SH-SY5Y (cell line): Measurements from ENCODE around the gene GHR.

Experiments used
- GATA2 ChIP-seq: IDR thresholded peaks from 2 replicates; pipeline ENCODE4 v1.6.1; 2011; ENCODE audit warnings: mild to moderate bottlenecking, low read depth, low read length
- GATA3 ChIP-seq: IDR thresholded peaks from 2 replicates; pipeline ENCODE4 v1.6.1; 2011; ENCODE audit warnings: low read depth, mild to moderate bottlenecking, low read length, moderate library complexity

Gene GHR

GRCh38 chr5:42491699-42492098, 68.5 kb downstream of the GHR start:
- no peak for TF ChIP-seq GATA3
- no peak for TF ChIP-seq GATA2

- TF ChIP-seq GATA2 (no peak), GATA3 (no peak)
Measured at GRCh38 chr5:42492974-42493373, 69.7 kb downstream of the GHR start.

- TF ChIP-seq GATA3 (no peak), GATA2 (no peak)
Measured at GRCh38 chr5:42494414-42494813, 71.2 kb downstream of the GHR start.

- no peak for TF ChIP-seq GATA2
- TF ChIP-seq GATA3 = no peak
Measured at GRCh38 chr5:42495914-42496313, 72.7 kb downstream of the GHR start.

- no peak for TF ChIP-seq GATA2
Measured at GRCh38 chr5:42496397-42497156, 73.3 kb downstream of the GHR start.

- TF ChIP-seq GATA3 (no peak), GATA2 (no peak)
Measured at GRCh38 chr5:42498000-42498399, 74.8 kb downstream of the GHR start.

GRCh38 chr5:42499016-42499415, 75.8 kb downstream of the GHR start:
- TF ChIP-seq GATA3 = no peak
- no peak for TF ChIP-seq GATA2

GRCh38 chr5:42500003-42500599, 76.9 kb downstream of the GHR start:
- TF ChIP-seq GATA2 (no peak), GATA3 (no peak)

GRCh38 chr5:42502613-42503470, 79.6 kb downstream of the GHR start:
- TF ChIP-seq GATA3 (no peak), GATA2 (no peak)

- TF ChIP-seq GATA3 (no peak), GATA2 (no peak)
Measured at GRCh38 chr5:42506662-42507061, 83.4 kb downstream of the GHR start.

- TF ChIP-seq GATA2 (no peak), GATA3 (no peak)
Measured at GRCh38 chr5:42507451-42508097, 84.3 kb downstream of the GHR start.

- TF ChIP-seq GATA3 (no peak), GATA2 (no peak)
Measured at GRCh38 chr5:42513246-42513645, 90.0 kb downstream of the GHR start.

GRCh38 chr5:42514754-42515153, 91.5 kb downstream of the GHR start:
- no peak for TF ChIP-seq GATA3

- TF ChIP-seq GATA2 (no peak), GATA3 (no peak)
Measured at GRCh38 chr5:42515504-42515903, 92.3 kb downstream of the GHR start.

GRCh38 chr5:42516282-42517042, 93.2 kb downstream of the GHR start:
- TF ChIP-seq GATA3 (no peak), GATA2 (no peak)

GRCh38 chr5:42517164-42517563, 93.9 kb downstream of the GHR start:
- no peak for TF ChIP-seq GATA3
- no peak for TF ChIP-seq GATA2
